ENCODE results near the gene USP5. TPM values are rescaled to one million over a fixed set of nuclear protein-coding genes. Genes with fewer than 3 reads are reported as not detected.

Gene USP5
- total and polyA plus RNA-seq, 2 donors (not counting 3 experiments of a cell fraction or from before 2014, with no cell fraction given), result 68.9 to 135 TPM

- DNase-seq (ENCODE audit: low read depth, low spot score) (peak; percentile 61), FAIRE-seq (no peak)
- BruUV-seq (replicated peaks), result no TSS peak
- dilution Hi-C loops (cut with MboI; ENCODE audit: extremely low pct_ligation_motif_present, low sequenced_read_pairs) (no loop called here), intact Hi-C loops (cut with micrococcal nuclease) (loop anchor here (1.0 kb wide), 2 partner anchors 15 to 190 kb away; partner anchors contain the start of gene ING4)
- H3K9me1 ChIP-seq (replicated peaks; ENCODE audit: control insufficient read depth, extremely low read depth, insufficient read depth, low read length), result no peaks in the 10 kb centered on the region
- H3K4me1 ChIP-seq (ENCODE audit: control insufficient read depth, extremely low read depth, insufficient read depth, low read length), result peaks cover 24% of the 10 kb centered on the region
- peak overlapping the region; percentile 51 for H3K9ac ChIP-seq (replicated peaks; ENCODE audit: extremely low read depth, insufficient read depth, low read length)
- peak overlapping the region; percentile 30 for H2AFZ ChIP-seq (ENCODE audit: low read depth, low read length)
- H3K79me2 ChIP-seq (ENCODE audit: control insufficient read depth, insufficient read depth, low read length), result peaks cover 42% of the 10 kb centered on the region
- H3K4me3 ChIP-seq (replicated peaks in 1 of 3; ENCODE audit: insufficient read depth in 1 of 3, low read depth in 1 of 3, low read length in 3 of 3), result peak overlapping the region; percentile 63 to 93 (median 76)
- H4K20me1 ChIP-seq (replicated peaks; ENCODE audit: control insufficient read depth, extremely low read depth, insufficient read depth, low read length), result no peaks in the 10 kb centered on the region
- peak overlapping the region; percentile 8 for H3K27ac ChIP-seq (ENCODE audit: insufficient read depth, low read depth, low read length)
- peak overlapping the region; percentile 77 for H3K4me2 ChIP-seq (ENCODE audit: insufficient read depth, low read length)
- no peaks in the 10 kb centered on the region for H3K27me3 ChIP-seq (ENCODE audit: control insufficient read depth in 2 of 2, insufficient read depth in 2 of 2, low read length in 2 of 2)
- CTCF ChIA-PET, result interaction anchor here (0.9 to 4.6 kb wide), 10 partner anchors 9 to 168 kb away, joined by 3 to 30 read pairs (median 5); partner anchors contain the start of genes MLF2, SPSB2 and TPI1
- TF ChIP-seq FOS (IDR thresholded peaks at IDR 0.05; ENCODE audit: borderline replicate concordance, insufficient read depth, low read length) (no peak), EZH2 (IDR thresholded peaks at IDR 0.05; ENCODE audit: borderline replicate concordance, low read depth, low read length, severe bottlenecking) (no peak)
- POLR2A ChIA-PET, result interaction anchor here (1.2 to 3.2 kb wide), 6 partner anchors 9 to 100 kb away, joined by 3 to 48 read pairs (median 6); partner anchors contain the start of genes MLF2, SPSB2 and TPI1
- peaks cover 14 to 22% of the 10 kb centered on the region in 2 experiments for H3K36me3 ChIP-seq (ENCODE audit: control insufficient read depth in 2 of 2, extremely low read depth in 1 of 2, insufficient read depth in 2 of 2, low read length in 2 of 2)
- no peaks in the 10 kb centered on the region for H3K9me3 ChIP-seq (replicated peaks; ENCODE audit: control insufficient read depth, insufficient read depth, low read length)
These were observed 853 bp downstream of the USP5 start for GRCh38 chr12:6852651-6853354.

GRCh38 chr12:6853626-6854025 is 1.7 kb downstream of the USP5 start:
- intact Hi-C loops (cut with micrococcal nuclease) (no loop called here), dilution Hi-C loops (cut with MboI; ENCODE audit: extremely low pct_ligation_motif_present, low sequenced_read_pairs) (no loop called here)
- Histone ChIP-seq H3K27me3 (ENCODE audit: control insufficient read depth in 2 of 2, insufficient read depth in 2 of 2, low read length in 2 of 2) (no peaks in the 10 kb centered on the region), H3K9me3 (replicated peaks; ENCODE audit: control insufficient read depth, insufficient read depth, low read length) (no peaks in the 10 kb centered on the region), H3K27ac (ENCODE audit: insufficient read depth, low read depth, low read length) (peak overlapping the region; percentile 8), H3K4me1 (ENCODE audit: control insufficient read depth, extremely low read depth, insufficient read depth, low read length) (peaks cover 24% of the 10 kb centered on the region), H3K4me2 (ENCODE audit: insufficient read depth, low read length) (peak overlapping the region; percentile 77), H3K4me3 (replicated peaks in 1 of 3; ENCODE audit: insufficient read depth in 1 of 3, low read depth in 1 of 3, low read length in 3 of 3) (no peak overlapping the region), H3K36me3 (ENCODE audit: control insufficient read depth in 2 of 2, extremely low read depth in 1 of 2, insufficient read depth in 2 of 2, low read length in 2 of 2) (peaks cover 21 to 29% of the 10 kb centered on the region in 2 experiments), H2AFZ (ENCODE audit: low read depth, low read length) (no peak overlapping the region), H3K9ac (replicated peaks; ENCODE audit: extremely low read depth, insufficient read depth, low read length) (peak overlapping the region; percentile 51), H3K9me1 (replicated peaks; ENCODE audit: control insufficient read depth, extremely low read depth, insufficient read depth, low read length) (no peaks in the 10 kb centered on the region), H3K79me2 (ENCODE audit: control insufficient read depth, insufficient read depth, low read length) (peaks cover 42% of the 10 kb centered on the region), H4K20me1 (replicated peaks; ENCODE audit: control insufficient read depth, extremely low read depth, insufficient read depth, low read length) (no peaks in the 10 kb centered on the region)
- CTCF ChIA-PET, result interaction anchor here (0.9 to 4.6 kb wide), 4 partner anchors 15 to 100 kb away, joined by 5 to 30 read pairs (median 27); partner anchors contain the start of genes MLF2, SPSB2 and TPI1
- TF ChIP-seq JUN (IDR thresholded peaks at IDR 0.05; ENCODE audit: borderline replicate concordance, insufficient read depth, insufficient read length, low read depth), result no peak
- TF ChIP-seq MYC (IDR thresholded peaks at IDR 0.05; ENCODE audit: low read depth, low read length), result no peak
- TF ChIP-seq POLR2A (IDR thresholded peaks at IDR 0.05; ENCODE audit: low read depth, low read length), result no peak
- TF ChIP-seq POLR2AphosphoS5 (IDR thresholded peaks at IDR 0.05; ENCODE audit: insufficient read depth, low read depth, low read length), result no peak
- TF ChIP-seq EZH2 (IDR thresholded peaks at IDR 0.05; ENCODE audit: borderline replicate concordance, low read depth, low read length, severe bottlenecking), result no peak
- TF ChIP-seq, protein P1, sequence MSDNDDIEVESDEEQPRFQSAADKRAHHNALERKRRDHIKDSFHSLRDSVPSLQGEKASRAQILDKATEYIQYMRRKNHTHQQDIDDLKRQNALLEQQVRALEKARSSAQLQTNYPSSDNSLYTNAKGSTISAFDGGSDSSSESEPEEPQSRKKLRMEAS (IDR thresholded peaks at IDR 0.05; ENCODE audit: insufficient read depth, insufficient read length), result no peak
- no peak for TF ChIP-seq GATA2 (IDR thresholded peaks at IDR 0.05; ENCODE audit: insufficient read depth, insufficient read length, low read depth, low read length)
- TF ChIP-seq FOS (IDR thresholded peaks at IDR 0.05; ENCODE audit: borderline replicate concordance, insufficient read depth, low read length), result no peak
- TF ChIP-seq, protein P2, sequence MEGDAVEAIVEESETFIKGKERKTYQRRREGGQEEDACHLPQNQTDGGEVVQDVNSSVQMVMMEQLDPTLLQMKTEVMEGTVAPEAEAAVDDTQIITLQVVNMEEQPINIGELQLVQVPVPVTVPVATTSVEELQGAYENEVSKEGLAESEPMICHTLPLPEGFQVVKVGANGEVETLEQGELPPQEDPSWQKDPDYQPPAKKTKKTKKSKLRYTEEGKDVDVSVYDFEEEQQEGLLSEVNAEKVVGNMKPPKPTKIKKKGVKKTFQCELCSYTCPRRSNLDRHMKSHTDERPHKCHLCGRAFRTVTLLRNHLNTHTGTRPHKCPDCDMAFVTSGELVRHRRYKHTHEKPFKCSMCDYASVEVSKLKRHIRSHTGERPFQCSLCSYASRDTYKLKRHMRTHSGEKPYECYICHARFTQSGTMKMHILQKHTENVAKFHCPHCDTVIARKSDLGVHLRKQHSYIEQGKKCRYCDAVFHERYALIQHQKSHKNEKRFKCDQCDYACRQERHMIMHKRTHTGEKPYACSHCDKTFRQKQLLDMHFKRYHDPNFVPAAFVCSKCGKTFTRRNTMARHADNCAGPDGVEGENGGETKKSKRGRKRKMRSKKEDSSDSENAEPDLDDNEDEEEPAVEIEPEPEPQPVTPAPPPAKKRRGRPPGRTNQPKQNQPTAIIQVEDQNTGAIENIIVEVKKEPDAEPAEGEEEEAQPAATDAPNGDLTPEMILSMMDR (IDR thresholded peaks at IDR 0.05; ENCODE audit: extremely low read depth in 1 of 2, insufficient read depth in 1 of 2, low read depth in 1 of 2, low read length in 2 of 2), result no peak
- POLR2A ChIA-PET, result interaction anchor here (1.5 to 3.2 kb wide), 3 partner anchors 14 to 19 kb away, joined by 3 to 48 read pairs (median 11); partner anchors contain the start of genes SPSB2 and TPI1
- no peak for DNase-seq (ENCODE audit: low read depth, low spot score)
- no peak for FAIRE-seq
- BruUV-seq (replicated peaks), result no TSS peak
